Psoas muscle (tissue), 8 donors: ENCODE results near the gene CPNE2. TPM values are rescaled to one million over a fixed set of nuclear protein-coding genes. Genes with fewer than 3 reads are reported as not detected.
"Not testable (repeated sequence)": the region's sequence is repeated elsewhere in the genome, so short reads cannot be mapped to it uniquely, and the experiment has no call there.

ENCODE experiments used
- ATAC-seq, 4 donors: fragments of 200-7000 bp; cut with Tn5 transposase; one replicate each; pipeline ENCODE4 v1.9.1; 2020; ENCODE audit warnings: moderate library complexity in 3 of 4, mild to moderate bottlenecking in 2 of 4
- DNase-seq, 2 donors: peaks; one replicate each; pipeline ENCODE4 v3.0.0-alpha.2; 2020
- H3K27ac ChIP-seq: fragments of 200-600 bp; one replicate; pipeline ENCODE4 v1.8.0; 2022
- H3K27me3 ChIP-seq, 3 donors: fragments of 200-600 bp in 1 of 3; one replicate each; pipeline versions ENCODE4 v1.6.1 to v1.8.0; 2013 to 2022; ENCODE audit warnings: low read length in 2 of 3, mild to moderate bottlenecking in 2 of 3, moderate library complexity in 1 of 3; ENCODE audit not compliant: insufficient read depth in 3 of 3
- H3K36me3 ChIP-seq, 2 donors: fragments of 200-600 bp in 1 of 2; one replicate each; pipeline versions ENCODE4 v1.6.1 to v1.8.0; 2013 to 2022; ENCODE audit warnings: low read depth in 1 of 2, mild to moderate bottlenecking in 1 of 2, moderate library complexity in 1 of 2; ENCODE audit not compliant: insufficient read depth in 1 of 2
- H3K4me1 ChIP-seq: fragments of 200-600 bp; one replicate; pipeline ENCODE4 v1.8.0; 2022
- H3K4me3 ChIP-seq: fragments of 200-600 bp; one replicate; pipeline ENCODE4 v1.8.0; 2022; ENCODE audit warnings: mild to moderate bottlenecking
- H3K9me3 ChIP-seq: fragments of 200-600 bp; one replicate; pipeline ENCODE4 v1.8.0; 2022
- WGBS, 3 donors: extraction: QIAGEN DNeasy Blood & Tissue Kit; methylation state at CpG; one replicate each; pipeline versions ENCODE4 v1.1.6 to v1.1.7; 2013; 5-methylcytosine and 5-hydroxymethylcytosine counted together
- intact Hi-C, 2 donors: fragments of 100-400 bp; cut with DNase I; formaldehyde crosslinking; loops; one replicate each; pipeline versions ENCODE4 v1.11.0 to v1.14.2; 2022
- polyA plus RNA-seq, 3 donors: library from polyadenylated mRNA; stranded (reverse); fragments of 200-250 nt; gene quantifications; one replicate each; pipeline ENCODE4 v1.2.3, GENCODE V29; 2013
- total RNA-seq, 4 donors: library from RNA; stranded (reverse); fragmentation: NEBNext Ultra II Directional in 2 of 4; extraction: Animal tissue kit (Norgen Biotek cat#: 25700) in 2 of 4; gene quantifications; one replicate each; pipeline versions ENCODE4 v1.2.1 to v1.2.4, GENCODE V29; 2021 to 2023
- TF ChIP-seq, protein P1 (sequence below): fragments of 200-600 bp; IDR thresholded peaks from one replicate; pipeline ENCODE4 v1.8.0; 2022; ENCODE audit warnings: antibody characterized with exemption
- donor health status: healthy with polysubstance abuse.
- donor health status: DM: no; HTN: no; CAD: no; lungs with moderate emphysema.
- donor health status: Bipolar disorder and iron deficiency.
- donor health status: healthy.
- donor health status: DM: yes; HTN: yes; CAD: no.
- donor health status: DM: no; HTN: no; CAD: no.
- donor health status: DM: no; HTN: no; CAD: no.
- donor health status: DM: yes; HTN: yes; CAD: no.

CPNE2 gene
- total and polyA plus RNA-seq, 7 donors: 8.1 to 16.9 (median 12.4) TPM

- no peak for DNase-seq
- intact Hi-C loops: no loop called here
- no peak for ATAC-seq
- WGBS, 3 donors: 88 to 92% (median 91%) methylated on average over 3 of the region's 3 CpGs
- Histone ChIP-seq H3K4me3 (no peak overlapping the region), H3K27ac (no peak overlapping the region), H3K36me3 (no peaks in the 10 kb centered on the region), H3K27me3 (no peaks in the 10 kb centered on the region), H3K9me3 (no peaks in the 10 kb centered on the region), H3K4me1 (peaks cover 11% of the 10 kb centered on the region)
- TF ChIP-seq, protein P1, sequence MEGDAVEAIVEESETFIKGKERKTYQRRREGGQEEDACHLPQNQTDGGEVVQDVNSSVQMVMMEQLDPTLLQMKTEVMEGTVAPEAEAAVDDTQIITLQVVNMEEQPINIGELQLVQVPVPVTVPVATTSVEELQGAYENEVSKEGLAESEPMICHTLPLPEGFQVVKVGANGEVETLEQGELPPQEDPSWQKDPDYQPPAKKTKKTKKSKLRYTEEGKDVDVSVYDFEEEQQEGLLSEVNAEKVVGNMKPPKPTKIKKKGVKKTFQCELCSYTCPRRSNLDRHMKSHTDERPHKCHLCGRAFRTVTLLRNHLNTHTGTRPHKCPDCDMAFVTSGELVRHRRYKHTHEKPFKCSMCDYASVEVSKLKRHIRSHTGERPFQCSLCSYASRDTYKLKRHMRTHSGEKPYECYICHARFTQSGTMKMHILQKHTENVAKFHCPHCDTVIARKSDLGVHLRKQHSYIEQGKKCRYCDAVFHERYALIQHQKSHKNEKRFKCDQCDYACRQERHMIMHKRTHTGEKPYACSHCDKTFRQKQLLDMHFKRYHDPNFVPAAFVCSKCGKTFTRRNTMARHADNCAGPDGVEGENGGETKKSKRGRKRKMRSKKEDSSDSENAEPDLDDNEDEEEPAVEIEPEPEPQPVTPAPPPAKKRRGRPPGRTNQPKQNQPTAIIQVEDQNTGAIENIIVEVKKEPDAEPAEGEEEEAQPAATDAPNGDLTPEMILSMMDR: no peak
Observed at GRCh38 chr16:57067347-57067746, 25.0 kb upstream of the CPNE2 start.

DNA sequence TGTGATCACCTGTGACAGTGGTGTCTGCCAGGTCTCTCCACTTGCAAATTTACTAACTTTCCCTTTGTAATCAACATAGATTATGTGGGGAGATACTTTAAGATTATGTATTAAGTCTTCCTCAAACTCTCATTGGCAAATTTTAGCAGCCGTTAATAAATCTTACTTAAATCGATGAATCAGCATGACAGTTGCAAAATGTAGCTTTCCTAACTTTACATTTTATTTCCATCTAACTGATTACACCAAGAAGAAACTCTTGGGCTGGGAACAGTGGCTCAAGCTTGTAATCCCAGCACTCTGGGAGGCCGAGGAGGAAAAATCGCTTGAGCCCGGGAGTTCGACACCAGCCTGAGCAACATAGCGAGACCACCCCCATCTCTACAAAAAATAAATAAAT is 23.3 kb upstream of the CPNE2 start:
- DNase-seq (no peak), ATAC-seq (no peak)
- TF ChIP-seq, protein P1: no peak
- Histone ChIP-seq H3K27me3 (no peaks in the 10 kb centered on the region), H3K27ac (no peak overlapping the region), H3K4me3 (no peak overlapping the region), H3K4me1 (peaks cover 7% of the 10 kb centered on the region), H3K9me3 (no peaks in the 10 kb centered on the region), H3K36me3 (no peaks in the 10 kb centered on the region)
- WGBS, 3 donors: 91 to 93% (median 92%) methylated on average over 7 of the region's 7 CpGs
- intact Hi-C loops: no loop called here

GRCh38 chr16:57069635-57070370 is 22.6 kb upstream of the CPNE2 start:
- no peak for ATAC-seq
- H3K36me3 ChIP-seq: no peaks in the 10 kb centered on the region
- no peak overlapping the region for H3K27ac ChIP-seq
- WGBS, 3 donors: 78 to 83% (median 79%) methylated on average over 8 of the region's 8 CpGs
- H3K27me3 ChIP-seq: no peaks in the 10 kb centered on the region
- no peak for DNase-seq
- intact Hi-C loops: no loop called here
- peaks cover 7% of the 10 kb centered on the region for H3K4me1 ChIP-seq
- no peak overlapping the region for H3K4me3 ChIP-seq
- no peaks in the 10 kb centered on the region for H3K9me3 ChIP-seq
- TF ChIP-seq, protein P1: no peak

GRCh38 chr16:57070424-57070823 is 22.0 kb upstream of the CPNE2 start:
- DNase-seq (no peak), ATAC-seq (no peak)
- Histone ChIP-seq H3K36me3 (no peaks in the 10 kb centered on the region), H3K4me3 (no peak overlapping the region), H3K4me1 (peaks cover 7% of the 10 kb centered on the region), H3K27ac (no peak overlapping the region), H3K27me3 (no peaks in the 10 kb centered on the region), H3K9me3 (no peaks in the 10 kb centered on the region)
- intact Hi-C loops: no loop called here
- TF ChIP-seq, protein P1: no peak
- 91 to 100% (median 100%) methylated on average over 2 of the region's 2 CpGs for WGBS, 3 donors

- not testable (repeated sequence) for H3K27ac ChIP-seq, H3K36me3 ChIP-seq
- 97 to 98% (median 98%) methylated on average over 4 of the region's 4 CpGs for WGBS, 3 donors
Observed at GRCh38 chr16:57071081-57071732, 21.2 kb upstream of the CPNE2 start.

More at GRCh38 chr16:57071081-57071732, 21.2 kb upstream of the CPNE2 start:
- ATAC-seq, DNase-seq, intact Hi-C loops, H3K9me3 ChIP-seq, H3K27me3 ChIP-seq, H3K4me1 ChIP-seq, H3K4me3 ChIP-seq: not testable (repeated sequence)
